ENCODE data around the gene MYLK4.

DNA sequence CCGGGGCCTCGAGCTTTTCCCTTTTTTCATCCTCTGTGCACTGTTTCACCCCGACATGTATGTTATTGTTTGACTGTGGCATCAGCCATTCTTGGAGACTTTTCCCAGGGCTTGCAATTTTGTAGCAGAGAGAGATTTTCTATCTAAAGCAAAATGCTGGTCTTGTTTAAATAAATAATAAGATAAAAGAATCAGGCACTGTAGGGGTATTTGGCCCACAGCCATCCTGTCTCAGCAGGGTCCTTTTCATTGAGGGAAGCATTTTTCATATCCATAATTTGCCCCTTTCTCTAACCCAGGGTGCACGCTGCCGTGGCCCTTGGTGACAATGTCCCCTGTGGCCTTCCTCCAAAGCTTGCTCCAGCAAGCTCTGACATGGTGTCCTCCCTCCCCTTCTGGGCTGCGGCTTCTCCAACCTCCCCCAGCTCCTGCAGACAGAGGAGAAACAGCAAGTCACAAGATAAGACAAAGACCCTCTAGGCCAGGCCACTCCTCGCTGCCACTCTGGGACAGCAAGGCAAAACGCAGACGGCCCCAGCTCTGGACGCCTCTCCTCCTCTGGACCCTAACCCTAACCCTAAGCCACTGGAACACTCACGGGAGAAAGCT lies 117.6 kb downstream of the MYLK4 start:
- no peak for TF ChIP-seq EZH2 (IDR thresholded peaks at IDR 0.05; ENCODE audit: borderline replicate concordance)
- TF ChIP-seq, protein P1, sequence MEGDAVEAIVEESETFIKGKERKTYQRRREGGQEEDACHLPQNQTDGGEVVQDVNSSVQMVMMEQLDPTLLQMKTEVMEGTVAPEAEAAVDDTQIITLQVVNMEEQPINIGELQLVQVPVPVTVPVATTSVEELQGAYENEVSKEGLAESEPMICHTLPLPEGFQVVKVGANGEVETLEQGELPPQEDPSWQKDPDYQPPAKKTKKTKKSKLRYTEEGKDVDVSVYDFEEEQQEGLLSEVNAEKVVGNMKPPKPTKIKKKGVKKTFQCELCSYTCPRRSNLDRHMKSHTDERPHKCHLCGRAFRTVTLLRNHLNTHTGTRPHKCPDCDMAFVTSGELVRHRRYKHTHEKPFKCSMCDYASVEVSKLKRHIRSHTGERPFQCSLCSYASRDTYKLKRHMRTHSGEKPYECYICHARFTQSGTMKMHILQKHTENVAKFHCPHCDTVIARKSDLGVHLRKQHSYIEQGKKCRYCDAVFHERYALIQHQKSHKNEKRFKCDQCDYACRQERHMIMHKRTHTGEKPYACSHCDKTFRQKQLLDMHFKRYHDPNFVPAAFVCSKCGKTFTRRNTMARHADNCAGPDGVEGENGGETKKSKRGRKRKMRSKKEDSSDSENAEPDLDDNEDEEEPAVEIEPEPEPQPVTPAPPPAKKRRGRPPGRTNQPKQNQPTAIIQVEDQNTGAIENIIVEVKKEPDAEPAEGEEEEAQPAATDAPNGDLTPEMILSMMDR (IDR thresholded peaks at IDR 0.05; ENCODE audit: poor library complexity), result no peak
